HG02763 (cell line): ENCODE data around the gene RAB40AL.
"Not testable (repeated sequence)": the region's sequence is repeated elsewhere in the genome, so short reads cannot be mapped to it uniquely, and the experiment has no call there.

Source experiments
- ATAC-seq: cut with Tn5 transposase; IDR thresholded peaks from one replicate; pipeline ENCODE4 v1.9.1; 2021; ENCODE audit warnings: mild to moderate bottlenecking, moderate library complexity; ENCODE audit not compliant: unreplicated experiment

RAB40AL gene

GRCh38 chrX:102936972-102937371 is at the start of gene RAB40AL:
TSS of gene RAB40AL (plus strand) at chrX:102937272. CDS start at chrX:102937319, 47 bp downstream.
- ATAC-seq = not testable (repeated sequence)

- ATAC-seq = no peak
Observed at GRCh38 chrX:102887687-102888086, 49.4 kb upstream of the RAB40AL start.

DNA sequence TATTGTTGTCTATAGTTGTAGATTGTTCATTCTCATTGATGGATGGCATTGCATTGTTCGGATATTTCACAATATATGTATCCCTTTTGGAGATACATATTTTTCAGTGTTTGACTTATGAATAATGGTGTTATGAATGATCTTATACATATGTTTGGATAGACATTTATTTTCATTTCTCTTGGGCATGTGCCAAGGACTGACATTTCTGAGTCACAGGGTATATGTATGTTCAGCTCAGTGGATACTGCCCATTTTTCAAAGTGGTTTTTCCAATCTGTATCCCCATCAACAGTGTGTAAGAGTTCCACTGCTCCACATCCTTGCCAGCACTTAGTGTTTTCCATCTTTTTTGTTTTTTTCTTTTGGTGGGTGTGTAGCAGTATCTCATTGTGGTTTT is 45.0 kb upstream of the RAB40AL start:
- no peak for ATAC-seq

- peak; percentile 88 for ATAC-seq
Observed at GRCh38 chrX:102899940-102900916, 36.8 kb upstream of the RAB40AL start.

GRCh38 chrX:102902355-102902754 is 34.7 kb upstream of the RAB40AL start:
- ATAC-seq = no peak

GRCh38 chrX:102930990-102931756 is 5.9 kb upstream of the RAB40AL start:
- ATAC-seq = no peak

GRCh38 chrX:102934624-102935023 is 2.4 kb upstream of the RAB40AL start:
- no peak for ATAC-seq

DNA sequence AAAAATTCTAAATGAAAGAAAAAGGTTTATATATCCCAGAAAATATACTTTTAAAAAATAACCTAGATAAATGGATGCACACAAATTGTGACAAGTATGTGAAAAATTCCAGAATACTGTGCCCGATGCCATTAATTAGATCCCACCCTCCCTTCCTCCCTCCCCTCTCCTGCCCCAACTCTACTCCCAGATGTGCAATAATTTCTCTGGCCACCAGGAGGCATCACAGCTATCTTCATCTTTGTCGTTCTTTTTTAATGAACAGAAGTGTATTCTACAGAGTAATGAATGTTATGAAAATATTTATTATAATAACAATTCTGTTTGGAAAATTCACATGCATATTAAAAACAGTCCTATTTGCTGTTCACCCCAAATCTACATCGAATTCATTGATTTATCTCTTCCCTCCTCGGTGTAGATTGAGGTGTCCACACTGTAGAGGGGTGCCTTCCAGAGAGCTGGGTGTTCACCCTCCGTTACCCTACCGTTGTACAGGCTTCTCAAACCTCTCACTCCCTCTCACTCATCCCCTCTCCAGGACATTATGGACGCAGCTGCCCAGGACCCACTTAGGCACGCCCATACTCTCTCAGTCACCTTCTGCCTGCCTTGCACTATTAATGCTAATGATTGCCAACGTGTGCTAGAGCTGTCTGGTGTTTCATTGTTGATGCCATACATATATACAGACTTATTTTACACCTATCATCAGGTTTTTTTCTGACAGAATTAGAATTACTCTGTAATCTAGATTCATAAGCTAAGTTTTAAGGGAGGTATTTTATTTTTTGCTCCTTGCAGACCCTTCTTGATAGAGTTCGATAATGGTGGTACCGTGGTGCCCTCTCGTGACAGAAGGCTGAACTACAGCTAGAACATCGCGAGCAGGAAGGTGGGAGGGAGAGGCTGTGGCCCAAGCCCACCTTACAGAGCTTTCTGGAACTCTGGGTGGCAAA is 14.1 kb downstream of the RAB40AL start:
- peak; percentile 74 for ATAC-seq

DNA sequence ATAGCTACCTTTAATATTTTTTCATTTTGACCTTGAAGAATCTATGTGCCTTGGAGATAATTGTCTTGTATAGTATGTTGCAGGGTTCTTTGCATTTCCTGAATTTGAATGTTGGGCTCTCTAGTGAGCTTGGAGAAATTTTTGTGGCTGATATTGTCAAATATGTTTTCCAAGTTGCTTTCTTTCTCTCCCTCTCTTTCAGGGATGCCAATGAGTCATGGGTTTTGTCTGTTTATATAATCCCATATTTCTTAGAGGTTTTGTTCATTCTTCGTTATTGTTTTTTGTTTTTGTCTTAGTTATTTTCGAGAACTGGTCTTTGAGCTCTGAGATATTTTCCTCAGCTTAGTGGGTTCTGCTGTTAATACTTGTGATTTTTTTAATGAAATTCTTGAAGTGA is 20.7 kb downstream of the RAB40AL start:
- ATAC-seq = no peak

DNA sequence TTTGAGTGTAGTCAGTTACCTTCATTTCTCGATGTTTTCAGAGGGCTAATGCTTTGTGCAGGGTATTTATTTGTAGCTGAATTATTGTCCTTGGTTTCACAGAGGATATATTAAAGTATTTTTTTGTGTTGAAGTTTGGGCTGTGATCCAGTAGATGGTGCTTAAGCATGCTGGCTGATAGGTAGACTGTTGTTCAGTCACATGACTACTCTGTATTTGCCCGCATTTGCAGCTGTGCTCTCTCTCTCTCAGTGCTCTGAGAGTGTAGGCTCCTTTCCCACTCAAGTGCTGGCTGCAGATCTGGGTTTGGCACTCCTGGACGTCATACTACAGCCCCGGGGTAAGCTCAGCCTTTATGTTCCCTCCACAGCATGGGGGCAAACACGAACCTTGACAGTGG is 21.7 kb downstream of the RAB40AL start:
- ATAC-seq = no peak

DNA sequence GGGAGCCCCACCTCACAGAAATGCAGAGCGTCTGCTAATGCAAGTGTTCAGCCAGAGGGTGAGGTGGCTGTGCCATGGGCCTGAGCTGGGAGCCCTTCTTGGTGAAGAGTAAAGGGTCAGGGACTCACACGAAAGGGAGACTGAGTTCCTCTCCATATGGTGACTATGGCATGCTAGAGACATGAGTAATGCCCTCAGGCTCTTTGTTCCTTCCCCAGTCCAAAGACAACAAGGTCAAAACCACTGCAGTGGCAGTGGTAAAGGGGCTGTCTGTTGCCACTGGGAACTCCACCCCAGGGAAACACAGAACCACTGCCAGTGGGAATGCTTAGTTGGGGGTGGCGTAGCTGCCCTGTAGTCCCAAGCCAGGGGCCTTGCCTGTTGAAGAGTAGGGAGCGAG is 22.4 kb downstream of the RAB40AL start:
- ATAC-seq = no peak

GRCh38 chrX:102963955-102964354 is 26.9 kb downstream of the RAB40AL start:
- no peak for ATAC-seq

DNA sequence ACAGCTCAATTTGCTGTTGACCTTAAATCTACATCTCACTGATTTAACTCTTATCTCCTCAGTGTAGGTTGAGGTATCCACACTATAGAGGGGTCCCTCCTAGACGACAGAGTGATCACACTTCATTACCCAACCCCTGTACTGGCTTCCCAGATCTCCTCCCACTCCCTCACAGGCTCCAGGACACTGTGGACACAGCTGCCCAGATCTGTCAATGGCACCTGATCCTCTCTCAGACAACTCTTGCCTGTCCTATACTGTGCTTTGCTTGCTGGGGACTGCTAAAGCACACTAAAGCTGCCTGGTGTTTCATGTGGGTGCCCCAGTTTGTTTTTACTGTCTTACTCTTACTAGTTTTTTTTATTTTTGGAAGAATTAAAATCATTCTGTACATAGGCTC is 27.9 kb downstream of the RAB40AL start:
- ATAC-seq = no peak

- ATAC-seq = no peak
Observed at GRCh38 chrX:102966701-102967100, 29.6 kb downstream of the RAB40AL start.

GRCh38 chrX:102968216-102968615 is 31.1 kb downstream of the RAB40AL start:
- ATAC-seq = no peak

DNA sequence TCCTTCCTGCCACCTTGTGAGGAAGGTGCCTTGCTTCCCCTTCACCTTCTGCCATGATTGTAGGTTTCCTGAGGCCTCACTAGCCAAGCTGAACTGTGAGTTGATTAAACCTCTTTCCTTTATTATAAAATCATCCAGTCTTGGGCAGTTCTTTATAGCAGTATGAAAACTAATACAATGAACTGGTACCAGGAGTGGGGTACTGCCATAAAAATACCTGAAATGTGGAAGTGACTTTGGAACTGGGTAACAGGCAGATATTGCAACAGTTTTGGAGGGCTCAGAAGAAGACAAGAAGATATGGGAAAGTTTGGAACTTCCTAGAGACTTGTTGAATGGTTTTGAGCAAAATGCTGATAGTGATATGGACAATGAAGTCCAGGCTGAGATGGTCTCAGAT is 34.5 kb downstream of the RAB40AL start:
- not testable (repeated sequence) for ATAC-seq

DNA sequence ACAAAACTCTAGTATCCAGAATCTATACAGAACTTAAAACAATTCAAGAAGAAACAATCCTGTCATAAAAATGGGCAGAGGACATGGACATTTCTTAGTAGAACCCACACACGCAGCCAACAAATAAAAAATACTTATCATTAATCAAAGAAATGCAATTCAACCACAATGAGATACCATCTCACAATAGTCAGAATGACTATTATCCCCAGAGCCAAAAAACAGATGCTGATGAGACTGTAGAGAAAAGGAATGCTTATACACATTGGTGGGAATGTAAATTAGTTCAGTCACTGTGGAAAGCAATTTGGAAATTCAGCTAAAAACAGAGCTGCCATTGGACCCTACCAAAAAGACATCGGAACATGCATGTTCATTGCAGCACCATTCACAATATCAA is 37.9 kb downstream of the RAB40AL start:
- no peak for ATAC-seq

DNA sequence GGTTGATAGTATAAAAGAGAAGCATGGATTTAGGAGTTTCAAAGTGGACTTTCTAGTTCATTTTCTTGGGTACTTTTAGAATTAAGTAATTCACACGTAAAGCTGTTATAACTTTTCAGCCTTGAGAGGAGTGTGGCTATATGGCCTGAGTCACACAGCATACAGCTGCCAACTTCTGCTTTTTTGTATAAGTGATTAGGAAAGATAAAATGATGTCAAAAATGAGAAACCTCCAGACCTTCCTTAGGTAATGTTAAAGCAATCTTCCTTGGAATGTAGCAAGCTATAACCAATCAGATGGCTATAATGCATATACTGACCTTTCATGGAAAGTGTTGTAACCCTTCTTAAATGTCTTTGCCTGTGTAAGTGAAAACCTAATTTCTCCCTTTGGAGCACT is 39.2 kb downstream of the RAB40AL start:
- ATAC-seq = no peak

GRCh38 chrX:102976793-102977495 is 39.9 kb downstream of the RAB40AL start:
- no peak for ATAC-seq

GRCh38 chrX:102978594-102978993 is 41.5 kb downstream of the RAB40AL start:
- no peak for ATAC-seq
